Mesothelial cell of epicardium (in vitro differentiated cells): ENCODE data around the gene RFXAP. TPM values are rescaled to one million over a fixed set of nuclear protein-coding genes. Genes with fewer than 3 reads are reported as not detected.

Experiments used
- DNase-seq, 2 experiments: peaks; one replicate each; pipeline ENCODE4 v3.0.0; 2021; ENCODE audit warnings: low spot score in 2 of 2; ENCODE audit not compliant: unreplicated experiment in 2 of 2
- H3K27ac Mint-ChIP-seq: 2 replicates; pipeline ENCODE4 v1.8.0; 2021; ENCODE audit warnings: mixed read lengths
- H3K27me3 Mint-ChIP-seq: 2 replicates; pipeline ENCODE4 v1.8.0; 2021; ENCODE audit warnings: low read depth, mixed read lengths
- H3K36me3 Mint-ChIP-seq: 2 replicates; pipeline ENCODE4 v1.8.0; 2021; ENCODE audit warnings: mixed read lengths
- H3K4me1 Mint-ChIP-seq: 2 replicates; pipeline ENCODE4 v1.8.0; 2021; ENCODE audit warnings: mixed read lengths
- H3K4me3 Mint-ChIP-seq: 2 replicates; pipeline ENCODE4 v1.8.0; 2021; ENCODE audit warnings: mild to moderate bottlenecking, moderate library complexity, mixed read lengths
- H3K9me3 Mint-ChIP-seq: 2 replicates; pipeline ENCODE4 v1.8.0; 2021; ENCODE audit warnings: mixed read lengths
- CTCF ChIP-seq: fragments of 200-600 bp; sonication (generic); IDR thresholded peaks from one replicate; pipeline ENCODE4 v1.5.0; 2021; ENCODE audit warnings: antibody characterized with exemption; ENCODE audit not compliant: unreplicated experiment
- total RNA-seq: library from RNA; stranded (reverse); gene quantifications from 3 replicates; pipeline ENCODE4 v1.2.1, GENCODE V29; 2021

RFXAP gene
- total RNA-seq, 1 donor from 2014 or later, result 14.0 TPM

GRCh38 chr13:36831291-36831690 lies 12.3 kb downstream of the RFXAP start:
- H3K36me3 Mint-ChIP-seq, result no peaks in the 10 kb centered on the region
- H3K27ac Mint-ChIP-seq, result no peak overlapping the region
- no peak overlapping the region for H3K4me3 Mint-ChIP-seq
- no peaks in the 10 kb centered on the region for H3K27me3 Mint-ChIP-seq
- H3K4me1 Mint-ChIP-seq, result no peaks in the 10 kb centered on the region
- no peak for TF ChIP-seq CTCF
- H3K9me3 Mint-ChIP-seq, result no peaks in the 10 kb centered on the region
- DNase-seq, result no peak

GRCh38 chr13:36834299-36834698 lies 15.3 kb downstream of the RFXAP start:
- DNase-seq, result no peak
- Mint-ChIP-seq H3K27ac (no peak overlapping the region), H3K4me1 (no peaks in the 10 kb centered on the region), H3K4me3 (no peak overlapping the region), H3K27me3 (no peaks in the 10 kb centered on the region), H3K36me3 (peaks cover 4% of the 10 kb centered on the region), H3K9me3 (no peaks in the 10 kb centered on the region)
- TF ChIP-seq CTCF, result no peak

DNA sequence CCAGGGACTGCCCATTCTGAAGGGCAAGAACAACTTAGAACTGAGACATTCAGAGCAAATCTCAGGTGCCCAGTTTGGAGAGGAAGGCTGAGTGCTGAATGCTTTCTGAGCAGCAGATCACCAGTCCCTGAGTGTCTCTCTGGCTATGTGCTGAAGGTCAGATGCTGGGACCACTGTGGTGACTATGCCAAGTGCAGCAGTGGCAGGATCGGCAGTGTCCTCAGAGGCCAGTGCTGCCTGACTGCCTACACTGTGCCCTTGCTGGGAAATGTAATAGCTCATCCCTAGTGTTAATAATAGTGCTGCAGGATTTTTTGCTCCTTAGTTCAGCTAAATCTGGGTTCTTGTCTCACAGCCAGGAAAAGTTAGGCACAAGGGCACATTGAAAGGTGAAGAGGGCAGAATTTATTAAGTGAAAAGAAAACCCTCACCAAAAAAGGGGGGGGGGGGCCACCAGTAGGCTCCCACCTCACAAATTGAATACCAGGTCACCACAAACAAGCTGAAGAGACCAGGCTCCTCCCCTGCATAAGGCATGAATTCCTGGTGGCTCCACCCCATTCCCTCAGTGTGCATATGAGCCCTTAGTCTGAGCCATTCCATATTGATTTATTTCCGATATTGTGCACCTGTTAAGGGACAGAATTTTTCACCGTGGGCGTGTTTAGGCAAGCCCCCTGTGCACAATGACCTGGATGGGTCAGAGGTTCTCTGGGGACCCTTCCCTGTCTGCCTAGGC lies 18.5 kb downstream of the RFXAP start:
- no peak for TF ChIP-seq CTCF
- Mint-ChIP-seq H3K4me3 (no peak overlapping the region), H3K9me3 (no peaks in the 10 kb centered on the region), H3K4me1 (peaks cover 1% of the 10 kb centered on the region), H3K36me3 (peaks cover 4% of the 10 kb centered on the region), H3K27me3 (no peaks in the 10 kb centered on the region), H3K27ac (no peak overlapping the region)
- no peak for DNase-seq

DNA sequence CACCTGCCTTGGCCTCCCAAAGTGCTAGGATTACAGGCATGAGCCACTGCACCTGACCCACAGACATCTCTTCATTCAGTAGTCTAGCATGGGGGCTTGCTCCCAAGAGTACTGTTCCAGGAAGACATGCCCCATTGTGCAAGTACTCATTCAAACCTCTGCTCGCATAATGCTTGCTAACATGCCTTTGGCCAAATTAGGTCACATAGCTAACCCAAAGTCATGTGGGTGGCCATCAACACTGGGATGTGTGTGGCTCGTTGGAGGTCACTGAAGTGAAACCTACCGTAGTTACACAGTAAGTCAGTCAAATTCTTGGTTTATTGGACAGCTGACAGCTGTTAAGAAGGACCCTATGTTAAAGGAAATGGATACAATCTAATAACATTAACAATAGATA lies 20.3 kb downstream of the RFXAP start:
- TF ChIP-seq CTCF, result no peak
- Mint-ChIP-seq H3K9me3 (no peaks in the 10 kb centered on the region), H3K4me3 (no peak overlapping the region), H3K36me3 (peaks cover 9% of the 10 kb centered on the region), H3K4me1 (peaks cover 1% of the 10 kb centered on the region), H3K27ac (no peak overlapping the region), H3K27me3 (no peaks in the 10 kb centered on the region)
- DNase-seq, result no peak

DNA sequence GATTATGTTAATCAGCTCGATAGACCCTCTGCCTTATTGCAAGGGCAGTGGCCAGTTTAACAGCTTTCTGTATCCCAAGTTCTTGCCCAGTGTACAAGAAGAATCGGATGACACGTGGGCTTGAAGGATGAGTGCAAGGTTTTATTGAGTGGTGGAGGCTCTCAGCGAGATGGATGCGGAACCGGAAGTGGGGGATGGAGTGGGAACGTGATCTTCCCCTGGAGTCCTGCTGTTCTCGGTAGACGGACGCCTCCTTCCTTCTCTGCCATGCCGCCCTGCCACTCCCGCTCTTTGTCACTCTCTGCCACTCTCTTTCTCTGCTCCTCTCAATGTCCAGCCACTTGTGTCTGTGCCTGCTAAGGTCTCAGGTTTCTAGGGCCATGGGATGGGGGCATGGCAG lies 21.0 kb downstream of the RFXAP start:
- H3K27me3 Mint-ChIP-seq, result no peaks in the 10 kb centered on the region
- peaks cover 9% of the 10 kb centered on the region for H3K36me3 Mint-ChIP-seq
- H3K27ac Mint-ChIP-seq, result no peak overlapping the region
- TF ChIP-seq CTCF, result no peak
- no peak overlapping the region for H3K4me3 Mint-ChIP-seq
- no peak for DNase-seq
- H3K9me3 Mint-ChIP-seq, result no peaks in the 10 kb centered on the region
- peaks cover 1% of the 10 kb centered on the region for H3K4me1 Mint-ChIP-seq
